Activated CD8-positive, alpha-beta memory T cell treated with anti-CD3 and anti-CD28 coated beads for 1 hour (primary cell): ENCODE measurements around the gene ATG2B.

ENCODE experiments used
- DNase-seq, 2 donors: peaks; one replicate each; pipeline ENCODE4 v3.0.0-alpha.2; 2020; ENCODE audit warnings: low read depth in 1 of 2; ENCODE audit errors: extremely low read depth in 1 of 2

ATG2B gene

DNA sequence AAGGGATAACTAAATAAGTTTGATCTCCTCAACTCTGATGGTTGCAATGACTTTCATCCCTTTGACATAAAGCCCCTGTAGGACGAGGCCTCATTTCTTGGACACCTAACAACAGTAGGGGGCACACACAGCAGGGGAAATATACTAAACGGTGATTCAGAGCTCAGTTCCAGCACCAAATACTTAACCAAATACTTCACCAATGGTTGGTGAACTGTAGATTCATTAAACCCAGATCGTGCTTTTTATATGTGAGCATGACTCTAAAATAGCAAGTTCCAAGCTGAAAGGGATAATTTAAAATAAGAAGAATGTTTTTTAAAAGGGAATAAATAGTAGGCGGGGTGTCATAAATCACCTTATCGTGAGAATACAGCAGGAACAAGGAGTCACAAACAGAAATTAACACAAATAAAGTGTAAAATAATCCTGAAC is 53.2 kb downstream of the ATG2B start:
- no peak for DNase-seq

DNA sequence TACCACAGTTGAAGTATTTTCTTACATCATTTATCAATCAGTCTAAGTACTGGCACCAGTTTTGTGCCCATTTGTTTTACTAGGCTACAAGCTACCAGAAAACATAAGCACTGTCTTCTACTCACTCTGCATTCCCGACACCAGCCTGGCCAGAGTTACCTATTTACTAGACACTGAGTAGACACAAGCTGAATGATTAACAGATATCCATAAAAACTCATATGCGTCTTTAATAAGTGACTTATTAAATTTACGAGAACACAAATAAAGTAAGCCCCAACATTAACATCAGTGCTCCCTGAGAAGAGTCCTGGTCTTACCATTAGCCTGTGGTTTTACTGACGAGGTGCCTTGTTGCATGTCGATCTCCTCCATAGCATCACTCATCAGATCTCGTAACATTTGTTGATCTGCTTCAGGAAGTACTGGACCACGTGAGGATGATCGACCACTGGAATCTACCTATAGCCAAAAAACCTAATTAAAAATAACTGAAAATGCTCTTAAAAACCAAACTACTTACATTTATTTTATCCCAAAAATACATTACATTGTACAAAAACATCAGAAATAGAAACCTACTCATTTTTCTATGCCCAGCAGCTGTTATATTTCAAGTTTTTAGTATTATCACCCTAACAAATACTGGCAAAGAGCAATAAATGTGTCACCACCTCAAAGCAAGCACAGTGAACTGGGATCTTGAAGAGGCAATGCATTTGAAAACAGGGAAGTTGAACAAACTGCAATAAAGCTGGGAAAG is 53.8 kb downstream of the ATG2B start:
- no peak for DNase-seq

DNA sequence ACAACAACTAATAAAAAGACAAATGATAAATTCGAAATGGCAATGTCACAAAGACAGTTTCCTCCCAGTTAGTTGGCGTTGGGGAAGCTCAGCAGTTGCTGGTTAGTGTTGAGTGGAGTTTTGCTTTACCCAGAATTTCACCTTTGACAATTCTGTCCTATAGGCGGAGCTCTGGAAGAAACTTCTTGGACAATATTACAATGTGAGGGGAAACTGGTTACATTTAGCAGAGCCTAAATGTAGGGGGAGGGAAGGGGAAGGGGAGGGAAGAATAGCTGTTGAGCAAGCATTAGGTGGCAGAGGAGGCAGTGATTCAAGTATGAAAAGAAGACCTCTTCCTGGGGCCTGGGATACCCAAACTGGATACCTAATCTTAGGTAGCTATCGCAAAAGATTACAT is 55.7 kb downstream of the ATG2B start:
- DNase-seq, result no peak

- no peak for DNase-seq
These were observed 58.2 kb downstream of the ATG2B start for GRCh38 chr14:96304956-96305355.

DNA sequence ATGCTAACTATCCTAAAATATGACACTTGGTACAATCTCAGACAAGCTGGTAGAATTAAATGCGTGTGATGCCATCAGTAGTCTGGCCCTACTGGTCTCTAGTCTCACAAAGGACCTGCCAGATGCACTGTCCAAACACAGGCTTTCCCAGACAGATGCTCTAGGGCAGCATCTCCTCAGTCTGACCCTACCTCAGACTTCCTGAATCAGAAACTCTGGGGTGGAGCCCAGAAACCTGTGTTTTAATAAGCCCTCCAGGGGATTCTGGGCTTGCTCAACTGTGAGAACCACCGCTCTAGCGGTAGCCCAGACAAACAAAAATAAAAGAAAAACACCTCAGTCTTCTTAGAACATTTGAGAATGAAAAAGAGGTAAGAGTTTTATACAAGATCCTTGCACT is 59.2 kb downstream of the ATG2B start:
- DNase-seq, result no peak

DNA sequence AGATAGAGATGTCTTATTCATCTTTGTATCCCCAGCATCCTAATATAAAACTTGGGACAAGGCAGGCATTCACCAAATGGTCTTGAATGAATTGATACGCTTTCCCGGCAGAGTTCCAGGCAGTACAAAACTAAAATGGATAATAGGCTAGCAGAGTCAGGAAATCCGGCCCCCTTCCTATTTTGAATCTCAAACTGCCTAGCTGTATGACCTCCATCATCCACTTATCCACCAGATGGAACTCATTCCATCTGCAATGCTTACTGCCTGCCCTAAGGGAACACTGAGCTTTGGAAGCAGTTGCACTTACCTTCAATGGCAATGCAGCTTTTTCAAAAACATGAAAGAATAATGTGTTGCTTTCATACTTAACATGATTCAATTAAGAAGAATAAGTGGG is 63.7 kb downstream of the ATG2B start:
- DNase-seq, result no peak

GRCh38 chr14:96297997-96298515 is 65.1 kb downstream of the ATG2B start:
- no peak for DNase-seq

- no peak for DNase-seq
These were observed 66.1 kb downstream of the ATG2B start for GRCh38 chr14:96297000-96297399.

DNA sequence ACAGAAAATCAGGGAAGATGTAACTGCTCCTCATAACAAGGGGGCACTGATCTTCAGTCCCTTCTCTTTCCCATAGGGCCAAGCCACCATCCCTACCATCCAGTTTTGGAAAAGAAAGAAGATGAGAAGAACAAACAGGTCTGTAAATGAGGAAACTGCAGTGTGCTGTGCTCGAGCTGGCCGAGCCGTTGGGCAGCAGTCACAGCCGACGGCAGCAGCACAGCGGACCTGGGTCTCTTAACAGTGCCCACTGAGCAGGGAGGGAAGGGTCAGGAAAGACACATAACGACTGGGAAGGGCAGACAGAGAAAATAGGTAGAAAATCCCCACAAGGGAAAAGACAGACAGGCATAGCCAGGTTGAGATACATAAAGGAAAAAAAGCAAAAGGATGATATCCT is 68.9 kb downstream of the ATG2B start:
- no peak for DNase-seq

GRCh38 chr14:96287856-96288255 is 75.3 kb downstream of the ATG2B start:
- no peak for DNase-seq

- DNase-seq, result no peak
These were observed 76.9 kb downstream of the ATG2B start for GRCh38 chr14:96286251-96286650.

- DNase-seq, result no peak
These were observed 77.5 kb downstream of the ATG2B start for GRCh38 chr14:96285667-96286066.

GRCh38 chr14:96284430-96284829 is 78.7 kb downstream of the ATG2B start:
- no peak for DNase-seq

DNA sequence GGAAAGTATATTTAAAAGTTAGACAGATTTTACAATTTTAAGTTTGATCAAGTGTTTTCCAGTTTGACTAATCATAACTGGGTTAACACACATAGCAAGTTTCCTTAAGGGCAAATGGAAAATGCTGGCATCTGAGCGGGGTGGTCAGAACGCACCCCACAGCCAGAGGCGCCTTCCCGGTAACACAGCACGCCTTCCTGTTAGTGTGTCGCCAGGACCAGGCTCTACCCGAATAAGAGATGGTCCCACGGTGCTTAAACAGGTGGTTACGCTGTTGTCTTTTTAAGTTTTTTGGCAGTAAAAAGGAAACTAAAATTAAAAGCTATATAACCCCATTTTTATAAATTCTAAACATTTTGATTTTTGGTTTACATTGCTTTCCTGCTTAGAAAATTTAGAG is 79.1 kb downstream of the ATG2B start:
- no peak for DNase-seq

DNA sequence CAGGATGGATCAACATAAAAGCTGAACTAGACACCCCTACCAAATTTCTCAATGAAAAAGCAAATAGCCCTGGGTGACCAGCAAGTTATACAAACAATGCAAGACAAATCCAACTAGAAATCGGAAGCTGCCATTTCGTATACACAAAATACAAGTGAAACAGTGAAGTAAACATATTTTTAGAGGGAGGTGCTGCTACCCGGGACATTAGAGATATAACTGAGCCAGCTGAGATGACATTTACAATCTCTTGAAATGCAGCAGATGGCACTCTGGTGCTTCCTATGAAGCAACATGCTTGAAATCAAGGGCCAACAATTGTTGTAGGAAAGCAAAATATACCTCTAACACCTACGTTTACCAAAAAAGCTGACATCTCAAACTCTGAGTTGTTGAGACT is 81.7 kb downstream of the ATG2B start:
- DNase-seq, result no peak

GRCh38 chr14:96280104-96280503 is 83.0 kb downstream of the ATG2B start:
- no peak for DNase-seq

GRCh38 chr14:96279564-96279963 is 83.6 kb downstream of the ATG2B start:
- DNase-seq, result no peak

- no peak for DNase-seq
These were observed 85.3 kb downstream of the ATG2B start for GRCh38 chr14:96277890-96278289.

DNA sequence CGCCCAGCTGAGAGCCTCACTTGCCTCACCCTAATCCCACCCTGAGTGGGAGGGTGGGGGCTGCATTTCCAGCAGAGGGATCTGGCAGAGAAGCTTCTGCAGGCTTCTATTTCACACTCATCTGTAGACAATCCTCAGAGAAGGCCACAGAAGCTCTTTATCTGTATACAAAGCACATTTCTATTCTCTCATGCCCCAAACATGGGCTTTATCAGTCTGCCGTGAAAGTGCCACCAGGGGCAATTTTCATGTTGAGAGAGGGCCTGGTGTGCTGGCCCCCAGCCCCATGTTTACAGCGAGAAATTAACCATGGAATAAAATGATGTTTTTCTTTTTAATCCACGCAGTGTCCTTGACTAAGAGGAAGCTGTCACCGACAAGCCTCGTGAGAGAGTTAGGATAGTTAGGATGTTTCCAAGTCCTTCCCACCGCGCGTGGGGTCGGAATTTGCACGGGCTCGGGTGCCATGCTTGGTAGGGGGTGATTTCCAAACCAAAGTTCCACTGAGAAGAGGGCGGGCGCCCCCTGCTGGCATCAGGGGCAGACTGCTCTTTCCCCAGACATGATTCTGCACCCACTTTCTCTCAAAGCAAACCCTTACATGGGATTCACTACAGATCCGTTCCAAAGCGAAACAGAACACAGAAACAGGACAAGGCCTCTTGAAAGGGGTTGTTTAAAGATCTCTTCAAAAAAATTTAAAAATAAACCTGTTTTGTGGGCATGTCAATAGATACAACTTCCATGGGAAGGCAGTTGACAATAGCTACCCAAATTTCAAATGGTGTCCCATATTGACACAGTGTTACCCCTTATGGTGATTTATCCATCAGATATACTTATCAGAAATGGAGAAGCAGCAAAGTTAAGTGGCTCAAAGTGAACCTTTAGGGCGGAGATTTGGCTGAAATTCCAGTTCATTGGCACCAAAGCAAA is 87.7 kb downstream of the ATG2B start:
- peak; percentile 15 to 61 for DNase-seq

- no peak for DNase-seq
These were observed 88.6 kb downstream of the ATG2B start for GRCh38 chr14:96274543-96274942.

DNA sequence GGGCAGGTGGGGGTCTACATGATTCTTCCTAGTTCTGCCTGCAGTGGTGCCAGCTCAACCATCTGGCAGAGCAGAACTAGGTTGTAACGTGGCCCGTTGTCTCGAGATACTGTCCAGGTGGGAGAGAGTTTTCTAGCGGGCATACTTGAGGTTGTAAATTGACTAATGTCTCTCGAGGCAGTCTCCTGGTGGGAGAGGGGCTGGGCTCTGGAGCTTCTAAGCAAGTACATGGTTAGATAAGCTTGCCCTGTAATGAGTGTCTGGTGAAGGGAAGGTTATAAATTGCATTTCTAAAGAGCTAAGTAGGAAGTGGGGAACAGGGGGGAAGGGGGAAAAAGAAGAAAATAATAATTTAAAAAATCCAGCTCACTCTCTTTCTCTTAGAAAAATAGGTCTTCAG is 89.0 kb downstream of the ATG2B start:
- DNase-seq, result no peak

- no peak for DNase-seq
These were observed 89.5 kb downstream of the ATG2B start for GRCh38 chr14:96273629-96274028.
